Esophagus muscularis mucosa (tissue), 4 donors: ENCODE data around the gene BMPR1A. TPM values are rescaled to one million over a fixed set of nuclear protein-coding genes. Genes with fewer than 3 reads are reported as not detected.

Experiments used
- DNase-seq: peaks from one replicate; pipeline ENCODE4 v3.0.0-alpha.2; 2017; ENCODE audit errors: extremely low spot score
- H3K27ac ChIP-seq, 4 donors: fragments of 200-600 bp; sonication (generic); replicated peaks in 1 of 4; 1 replicate in 3 of 4; 2 replicates in 1 of 4; pipeline ENCODE4 v1.5.1; 2016 to 2019; ENCODE audit warnings: mild to moderate bottlenecking in 1 of 4
- H3K27me3 ChIP-seq, 4 donors: fragments of 200-600 bp; sonication (generic); one replicate each; pipeline versions ENCODE4 v1.5.1 to v1.6.0; 2016 to 2019
- H3K36me3 ChIP-seq, 4 donors: fragments of 200-600 bp; sonication (generic); one replicate each; pipeline ENCODE4 v1.5.1; 2016 to 2019
- H3K4me1 ChIP-seq, 4 donors: fragments of 200-600 bp; sonication (generic); one replicate each; pipeline ENCODE4 v1.5.1; 2016 to 2019
- H3K4me3 ChIP-seq, 4 donors: fragments of 200-600 bp; sonication (generic); 1 replicate in 2 of 4; 2 replicates in 2 of 4; pipeline ENCODE4 v1.5.1; 2016 to 2019; ENCODE audit warnings: mild to moderate bottlenecking in 4 of 4, moderate library complexity in 1 of 4
- H3K9me3 ChIP-seq, 4 donors: fragments of 200-600 bp; sonication (generic); 1 replicate in 3 of 4; 2 replicates in 1 of 4; pipeline ENCODE4 v1.5.1; 2016 to 2019
- EP300 ChIP-seq: sonication (generic); formaldehyde crosslinking; IDR thresholded peaks from one replicate; pipeline ENCODE4 v1.6.1; 2017; ENCODE audit warnings: antibody characterized with exemption
- POLR2A ChIP-seq: fragments of 450-650 bp; IDR thresholded peaks from one replicate; pipeline ENCODE4 v1.6.1; 2017; ENCODE audit warnings: antibody characterized with exemption, moderate library complexity, mild to moderate bottlenecking, low read depth
- POLR2AphosphoS5 ChIP-seq, 2 donors: sonication (generic); formaldehyde crosslinking; IDR thresholded peaks; one replicate each; pipeline ENCODE4 v1.6.1; 2017; ENCODE audit warnings: antibody characterized with exemption in 2 of 2
- WGBS: methylation state at CpG from one replicate; pipeline ENCODE4 v1.1.5; 2018; 5-methylcytosine and 5-hydroxymethylcytosine counted together
- intact Hi-C: fragments of 100-400 bp; cut with DNase I; formaldehyde crosslinking; loops from one replicate; pipeline ENCODE4 v1.15.1; 2023
- total RNA-seq, 4 donors: library from RNA; depleted of rRNA; stranded (reverse); fragments of >200 nt; gene quantifications; one replicate each; pipeline versions ENCODE4 v1.1.0 to v1.2.1, GENCODE V29; 2016
- TF ChIP-seq, protein P1 (sequence below), 3 experiments: fragments of 200-600 bp in 2 of 3; fragments of 450-650 bp in 1 of 3; sonication (generic) in 2 of 3; IDR thresholded peaks; one replicate each; pipeline ENCODE4 v1.5.1; 2017 to 2019; ENCODE audit warnings: antibody characterized with exemption in 3 of 3, mild to moderate bottlenecking in 2 of 3, moderate library complexity in 1 of 3

BMPR1A gene
- total RNA-seq, 4 donors from 2014 or later = 66.1 to 110 (median 90.5) TPM

DNA sequence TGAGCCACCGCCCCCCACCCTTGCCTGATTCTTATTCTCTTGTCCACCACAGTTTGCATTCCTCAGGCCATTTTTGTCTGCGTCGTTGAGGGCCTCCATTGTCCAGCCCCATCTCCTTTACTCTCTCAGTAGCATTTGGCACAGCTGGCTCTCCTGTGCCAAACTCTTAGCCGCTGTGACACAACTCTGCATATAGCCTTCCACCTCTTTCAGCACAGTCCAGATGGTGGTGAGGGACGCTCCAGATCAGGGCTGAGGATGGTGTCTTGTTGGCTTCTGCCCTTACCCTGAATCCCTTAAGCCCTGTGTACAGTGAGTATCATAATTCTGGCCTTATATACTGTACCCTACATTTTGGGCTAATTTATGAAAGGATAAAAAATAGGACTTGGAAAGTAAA, 45.6 kb downstream of the BMPR1A start:
- no peak for DNase-seq
- intact Hi-C loops = no loop called here
- peaks cover 13 to 93% (median 78%) of the 10 kb centered on the region in 4 donors for H3K4me1 ChIP-seq
- H3K27ac ChIP-seq = peak overlapping the region in 3 of 4 donors; percentile 22 to 54 (median 41)
- no peak overlapping the region for H3K4me3 ChIP-seq
- TF ChIP-seq, protein P1, sequence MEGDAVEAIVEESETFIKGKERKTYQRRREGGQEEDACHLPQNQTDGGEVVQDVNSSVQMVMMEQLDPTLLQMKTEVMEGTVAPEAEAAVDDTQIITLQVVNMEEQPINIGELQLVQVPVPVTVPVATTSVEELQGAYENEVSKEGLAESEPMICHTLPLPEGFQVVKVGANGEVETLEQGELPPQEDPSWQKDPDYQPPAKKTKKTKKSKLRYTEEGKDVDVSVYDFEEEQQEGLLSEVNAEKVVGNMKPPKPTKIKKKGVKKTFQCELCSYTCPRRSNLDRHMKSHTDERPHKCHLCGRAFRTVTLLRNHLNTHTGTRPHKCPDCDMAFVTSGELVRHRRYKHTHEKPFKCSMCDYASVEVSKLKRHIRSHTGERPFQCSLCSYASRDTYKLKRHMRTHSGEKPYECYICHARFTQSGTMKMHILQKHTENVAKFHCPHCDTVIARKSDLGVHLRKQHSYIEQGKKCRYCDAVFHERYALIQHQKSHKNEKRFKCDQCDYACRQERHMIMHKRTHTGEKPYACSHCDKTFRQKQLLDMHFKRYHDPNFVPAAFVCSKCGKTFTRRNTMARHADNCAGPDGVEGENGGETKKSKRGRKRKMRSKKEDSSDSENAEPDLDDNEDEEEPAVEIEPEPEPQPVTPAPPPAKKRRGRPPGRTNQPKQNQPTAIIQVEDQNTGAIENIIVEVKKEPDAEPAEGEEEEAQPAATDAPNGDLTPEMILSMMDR (IDR thresholded peaks at IDR 0.05) = no peak
- TF ChIP-seq POLR2A = no peak
- TF ChIP-seq EP300 = no peak
- no peak for TF ChIP-seq POLR2AphosphoS5 (IDR thresholded peaks at IDR 0.05)
- H3K9me3 ChIP-seq = no peaks in the 10 kb centered on the region
- H3K36me3 ChIP-seq = no peaks in the 10 kb centered on the region
- WGBS = 97% methylated on average over 5 of the region's 5 CpGs
- no peaks in the 10 kb centered on the region for H3K27me3 ChIP-seq

DNA sequence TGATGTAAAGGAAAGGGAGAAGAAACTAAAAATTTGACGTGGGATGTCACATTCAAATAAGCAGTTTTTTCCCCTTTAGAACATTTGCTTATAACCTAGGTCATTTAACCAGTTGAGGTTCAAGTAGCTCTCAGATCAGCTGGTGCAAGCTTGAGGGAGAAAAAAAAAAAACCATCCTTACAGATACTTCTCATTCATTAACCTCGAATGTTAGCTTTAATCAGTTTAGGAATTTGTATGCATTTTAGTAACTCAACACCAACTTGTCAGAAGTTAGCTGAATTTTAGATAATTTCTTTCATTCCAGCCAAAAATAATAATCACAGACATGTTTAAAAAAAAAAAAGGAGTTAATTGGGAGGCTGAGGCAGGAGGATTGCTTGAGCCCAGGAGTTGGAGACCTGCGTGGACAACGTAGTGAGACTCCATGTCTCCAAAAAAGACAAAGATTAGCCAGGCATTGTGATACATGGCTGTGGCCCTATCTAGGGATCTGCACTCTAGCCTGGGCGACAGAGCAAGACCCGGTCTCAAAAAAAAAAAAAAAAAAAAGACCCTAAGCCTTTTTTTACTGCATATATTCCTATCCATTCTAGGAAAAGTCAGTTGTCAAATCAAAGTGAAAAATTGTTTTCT, 46.2 kb downstream of the BMPR1A start:
- DNase-seq = no peak
- Histone ChIP-seq H3K36me3 (no peaks in the 10 kb centered on the region), H3K9me3 (no peaks in the 10 kb centered on the region), H3K4me1 (peaks cover 13 to 91% (median 75%) of the 10 kb centered on the region in 4 donors), H3K4me3 (no peak overlapping the region), H3K27me3 (no peaks in the 10 kb centered on the region), H3K27ac (peak overlapping the region; percentile 8 to 60 (median 48))
- 77% methylated on average over 6 of the region's 6 CpGs for WGBS
- TF ChIP-seq EP300 = no peak
- TF ChIP-seq, protein P1 (IDR thresholded peaks at IDR 0.05) = no peak
- no peak for TF ChIP-seq POLR2AphosphoS5 (IDR thresholded peaks at IDR 0.05)
- no peak for TF ChIP-seq POLR2A
- intact Hi-C loops = no loop called here

DNA sequence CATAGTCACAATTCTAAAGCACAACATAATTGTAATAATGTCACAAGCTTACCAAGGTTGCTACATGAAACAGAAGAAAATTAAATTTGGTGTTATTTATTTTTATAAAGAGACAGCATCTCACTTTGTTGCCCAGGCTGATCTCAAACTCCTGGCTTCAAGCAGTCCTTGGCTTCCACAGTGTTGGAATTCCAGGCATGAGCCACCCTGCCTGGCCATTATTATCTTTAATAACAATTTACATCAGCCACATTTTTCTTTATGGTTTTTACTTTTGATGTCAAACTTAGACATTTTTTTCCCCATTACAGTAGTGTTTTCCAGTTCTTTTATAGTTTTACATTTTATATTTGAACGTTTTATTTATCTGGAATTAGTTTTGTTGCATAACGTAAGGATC, 46.7 kb downstream of the BMPR1A start:
- Histone ChIP-seq H3K4me3 (no peak overlapping the region), H3K27me3 (no peaks in the 10 kb centered on the region), H3K4me1 (peaks cover 13 to 87% (median 72%) of the 10 kb centered on the region in 4 donors), H3K9me3 (no peaks in the 10 kb centered on the region), H3K36me3 (no peaks in the 10 kb centered on the region), H3K27ac (peak overlapping the region; percentile 8 to 60 (median 48))
- no peak for DNase-seq
- 32% methylated on average over 2 of the region's 2 CpGs for WGBS
- TF ChIP-seq POLR2A (no peak), POLR2AphosphoS5 (IDR thresholded peaks at IDR 0.05) (no peak), EP300 (no peak)
- TF ChIP-seq, protein P1 (IDR thresholded peaks at IDR 0.05) = no peak
- intact Hi-C loops = no loop called here

DNA sequence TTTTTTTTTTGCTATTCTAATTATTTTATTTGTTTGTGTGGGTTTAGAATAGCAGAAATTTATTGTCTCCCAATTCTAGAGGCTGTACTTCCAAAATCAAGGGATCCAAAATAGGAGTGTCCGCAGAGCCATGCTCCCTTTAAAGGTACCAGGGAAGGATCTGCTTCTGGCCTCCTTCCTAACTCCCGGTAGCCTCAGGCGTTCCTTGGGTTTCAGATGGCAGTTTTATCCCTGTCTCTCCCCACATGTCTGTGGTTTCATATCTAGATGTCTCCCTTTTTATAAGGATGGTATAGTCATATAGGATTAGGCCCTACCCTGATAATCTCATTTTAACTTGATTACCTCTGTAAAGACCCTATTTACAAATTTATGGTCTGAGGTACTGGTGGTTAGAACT, 48.4 kb downstream of the BMPR1A start:
- Histone ChIP-seq H3K4me3 (no peak overlapping the region), H3K4me1 (peaks cover 1 to 75% (median 55%) of the 10 kb centered on the region in 4 donors), H3K9me3 (no peaks in the 10 kb centered on the region), H3K36me3 (no peaks in the 10 kb centered on the region), H3K27me3 (no peaks in the 10 kb centered on the region), H3K27ac (peak overlapping the region in 3 of 4 donors; percentile 42 to 54 (median 45))
- 63% methylated on average over 3 of the region's 3 CpGs for WGBS
- TF ChIP-seq EP300 (no peak), POLR2AphosphoS5 (IDR thresholded peaks at IDR 0.05) (no peak), POLR2A (no peak)
- TF ChIP-seq, protein P1 (IDR thresholded peaks at IDR 0.05) = no peak
- intact Hi-C loops = no loop called here
- no peak for DNase-seq
